ENCODE measurements around the gene PRKN. TPM values are rescaled to one million over a fixed set of nuclear protein-coding genes. Genes with fewer than 3 reads are reported as not detected.

Gene PRKN
- total and polyA plus RNA-seq, 2 donors (not counting 1 experiment from before 2014, with no cell fraction given) = 0.43 to 4.6 TPM

DNA sequence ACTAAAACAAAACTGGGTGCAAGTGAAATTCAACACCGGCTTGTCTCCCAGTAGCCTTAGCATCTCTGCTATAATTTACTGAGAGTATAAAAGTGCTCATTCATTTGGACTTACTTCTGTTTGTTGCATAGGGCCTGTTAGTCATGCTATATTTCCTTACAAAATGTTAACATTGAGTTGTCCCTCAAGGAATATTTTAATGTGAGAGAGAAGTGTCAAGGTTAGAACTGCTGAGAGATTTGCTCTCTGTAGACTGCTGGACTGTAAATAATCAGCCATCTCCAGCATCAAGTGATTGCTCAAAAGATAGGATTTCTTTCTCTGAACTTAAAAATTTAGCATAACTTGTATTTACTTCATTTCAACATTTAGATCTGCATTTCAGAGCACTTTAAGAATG is 1125.2 kb downstream of the PRKN start:
- Histone ChIP-seq H3K9ac (ENCODE audit: insufficient read depth, low read length) (no peak overlapping the region), H3K4me2 (ENCODE audit: extremely low read depth, insufficient read depth, low read length) (no peak overlapping the region), H2AFZ (ENCODE audit: low read length) (no peak overlapping the region), H3K27me3 (ENCODE audit: control insufficient read depth, insufficient read depth, low read length) (no peaks in the 10 kb centered on the region), H3K36me3 (ENCODE audit: control insufficient read depth, insufficient read depth, low read length) (no peaks in the 10 kb centered on the region), H4K20me1 (ENCODE audit: control insufficient read depth, extremely low read depth, insufficient read depth, low read length) (no peaks in the 10 kb centered on the region), H3K4me1 (ENCODE audit: control insufficient read depth, extremely low read depth, insufficient read depth, low read length) (no peaks in the 10 kb centered on the region), H3K27ac (ENCODE audit: insufficient read depth, low read length) (no peak overlapping the region), H3K79me2 (ENCODE audit: control insufficient read depth, insufficient read depth, low read length) (no peaks in the 10 kb centered on the region), H3K4me3 (replicated peaks in 1 of 4; ENCODE audit: control extremely low read depth in 1 of 4, insufficient read depth in 1 of 4, low read depth in 3 of 4, low read length in 4 of 4) (no peak overlapping the region), H3K9me3 (ENCODE audit: control insufficient read depth, insufficient read depth, low read depth, low read length) (no peaks in the 10 kb centered on the region)
- TF ChIP-seq, protein P1, sequence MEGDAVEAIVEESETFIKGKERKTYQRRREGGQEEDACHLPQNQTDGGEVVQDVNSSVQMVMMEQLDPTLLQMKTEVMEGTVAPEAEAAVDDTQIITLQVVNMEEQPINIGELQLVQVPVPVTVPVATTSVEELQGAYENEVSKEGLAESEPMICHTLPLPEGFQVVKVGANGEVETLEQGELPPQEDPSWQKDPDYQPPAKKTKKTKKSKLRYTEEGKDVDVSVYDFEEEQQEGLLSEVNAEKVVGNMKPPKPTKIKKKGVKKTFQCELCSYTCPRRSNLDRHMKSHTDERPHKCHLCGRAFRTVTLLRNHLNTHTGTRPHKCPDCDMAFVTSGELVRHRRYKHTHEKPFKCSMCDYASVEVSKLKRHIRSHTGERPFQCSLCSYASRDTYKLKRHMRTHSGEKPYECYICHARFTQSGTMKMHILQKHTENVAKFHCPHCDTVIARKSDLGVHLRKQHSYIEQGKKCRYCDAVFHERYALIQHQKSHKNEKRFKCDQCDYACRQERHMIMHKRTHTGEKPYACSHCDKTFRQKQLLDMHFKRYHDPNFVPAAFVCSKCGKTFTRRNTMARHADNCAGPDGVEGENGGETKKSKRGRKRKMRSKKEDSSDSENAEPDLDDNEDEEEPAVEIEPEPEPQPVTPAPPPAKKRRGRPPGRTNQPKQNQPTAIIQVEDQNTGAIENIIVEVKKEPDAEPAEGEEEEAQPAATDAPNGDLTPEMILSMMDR (conservative IDR thresholded peaks at IDR 0.05 in 1 of 2, IDR thresholded peaks at IDR 0.05 in 1 of 2; ENCODE audit: low read depth in 1 of 2, low read length in 2 of 2) = no peak
- TF ChIP-seq EZH2 (IDR thresholded peaks at IDR 0.05; ENCODE audit: low read length, missing control alignments) = no peak
- DNase-seq (ENCODE audit: low read depth in 2 of 2) = no peak

DNA sequence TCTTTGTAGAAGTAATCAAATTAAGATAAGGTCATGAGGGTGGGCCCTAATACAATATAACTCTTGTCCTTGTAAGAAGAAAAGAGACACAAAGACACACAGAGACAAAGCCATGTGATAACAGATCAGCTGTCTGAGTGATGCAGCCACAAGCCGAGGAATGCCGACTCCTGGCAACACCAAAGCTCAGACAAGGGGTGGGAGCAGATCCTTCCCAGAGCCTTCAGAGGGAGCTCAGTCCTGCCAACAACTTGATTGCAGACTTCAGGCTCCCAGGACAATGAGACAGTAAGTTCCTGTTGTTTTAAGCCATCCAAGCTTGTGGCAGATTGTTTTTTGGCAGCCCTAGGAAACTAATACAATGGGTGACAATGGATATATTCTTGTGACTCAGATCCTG is 1128.7 kb downstream of the PRKN start:
- no peak overlapping the region for H3K27ac ChIP-seq (ENCODE audit: insufficient read depth, low read length)
- H3K4me2 ChIP-seq (ENCODE audit: extremely low read depth, insufficient read depth, low read length) = no peak overlapping the region
- no peak overlapping the region for H3K9ac ChIP-seq (ENCODE audit: insufficient read depth, low read length)
- H3K27me3 ChIP-seq (ENCODE audit: control insufficient read depth, insufficient read depth, low read length) = no peaks in the 10 kb centered on the region
- H3K9me3 ChIP-seq (ENCODE audit: control insufficient read depth, insufficient read depth, low read depth, low read length) = no peaks in the 10 kb centered on the region
- no peak for DNase-seq (ENCODE audit: low read depth in 2 of 2)
- no peak overlapping the region for H2AFZ ChIP-seq (ENCODE audit: low read length)
- no peak for TF ChIP-seq EZH2 (IDR thresholded peaks at IDR 0.05; ENCODE audit: low read length, missing control alignments)
- TF ChIP-seq, protein P1 (conservative IDR thresholded peaks at IDR 0.05 in 1 of 2, IDR thresholded peaks at IDR 0.05 in 1 of 2; ENCODE audit: low read depth in 1 of 2, low read length in 2 of 2) = no peak
- H4K20me1 ChIP-seq (ENCODE audit: control insufficient read depth, extremely low read depth, insufficient read depth, low read length) = no peaks in the 10 kb centered on the region
- no peak overlapping the region for H3K4me3 ChIP-seq (replicated peaks in 1 of 4; ENCODE audit: control extremely low read depth in 1 of 4, insufficient read depth in 1 of 4, low read depth in 3 of 4, low read length in 4 of 4)
- no peaks in the 10 kb centered on the region for H3K4me1 ChIP-seq (ENCODE audit: control insufficient read depth, extremely low read depth, insufficient read depth, low read length)
- no peaks in the 10 kb centered on the region for H3K36me3 ChIP-seq (ENCODE audit: control insufficient read depth, insufficient read depth, low read length)
- H3K79me2 ChIP-seq (ENCODE audit: control insufficient read depth, insufficient read depth, low read length) = no peaks in the 10 kb centered on the region

DNA sequence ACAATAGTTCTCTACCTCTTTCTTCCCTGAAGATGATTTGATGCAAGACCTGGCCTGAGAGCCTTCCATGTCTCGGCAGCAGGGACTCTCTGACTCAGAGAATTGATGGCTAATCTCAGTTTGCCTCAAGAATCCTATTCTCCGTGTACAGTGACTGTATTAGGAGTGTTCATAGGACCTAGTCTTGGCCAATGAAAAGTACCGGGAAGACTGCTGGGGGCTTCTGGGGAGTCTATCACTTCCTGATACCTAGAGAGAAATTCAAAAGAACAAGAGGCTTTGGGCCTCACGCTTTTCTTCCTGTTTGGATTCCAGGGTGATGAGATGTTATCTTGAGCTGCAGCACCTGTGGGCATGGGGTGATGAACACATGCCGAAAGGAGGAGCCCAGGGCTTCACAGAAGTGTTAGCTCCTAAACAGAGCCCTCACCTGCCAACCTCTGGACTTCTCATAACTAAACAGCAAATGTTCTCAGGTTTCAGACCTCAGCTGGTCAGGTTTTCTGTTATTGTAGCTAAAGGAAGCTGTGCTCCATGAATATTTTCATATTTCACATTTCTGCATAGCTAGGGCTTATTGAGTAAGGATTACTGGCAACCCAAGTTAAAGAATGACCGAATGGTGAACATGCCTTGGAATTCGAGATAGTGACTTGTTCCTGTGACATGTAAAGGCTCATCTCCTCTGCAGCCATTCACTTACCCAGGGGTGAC is 1130.6 kb downstream of the PRKN start:
- Histone ChIP-seq H3K9me3 (ENCODE audit: control insufficient read depth, insufficient read depth, low read depth, low read length) (no peaks in the 10 kb centered on the region), H3K36me3 (ENCODE audit: control insufficient read depth, insufficient read depth, low read length) (no peaks in the 10 kb centered on the region), H3K79me2 (ENCODE audit: control insufficient read depth, insufficient read depth, low read length) (no peaks in the 10 kb centered on the region), H3K9ac (ENCODE audit: insufficient read depth, low read length) (no peak overlapping the region), H3K4me3 (replicated peaks in 1 of 4; ENCODE audit: control extremely low read depth in 1 of 4, insufficient read depth in 1 of 4, low read depth in 3 of 4, low read length in 4 of 4) (no peak overlapping the region), H4K20me1 (ENCODE audit: control insufficient read depth, extremely low read depth, insufficient read depth, low read length) (no peaks in the 10 kb centered on the region), H2AFZ (ENCODE audit: low read length) (no peak overlapping the region), H3K27ac (ENCODE audit: insufficient read depth, low read length) (no peak overlapping the region), H3K27me3 (ENCODE audit: control insufficient read depth, insufficient read depth, low read length) (no peaks in the 10 kb centered on the region), H3K4me1 (ENCODE audit: control insufficient read depth, extremely low read depth, insufficient read depth, low read length) (no peaks in the 10 kb centered on the region), H3K4me2 (ENCODE audit: extremely low read depth, insufficient read depth, low read length) (no peak overlapping the region)
- no peak for DNase-seq (ENCODE audit: low read depth in 2 of 2)
- no peak for TF ChIP-seq EZH2 (IDR thresholded peaks at IDR 0.05; ENCODE audit: low read length, missing control alignments)
- TF ChIP-seq, protein P1 (conservative IDR thresholded peaks at IDR 0.05 in 1 of 2, IDR thresholded peaks at IDR 0.05 in 1 of 2; ENCODE audit: low read depth in 1 of 2, low read length in 2 of 2) = no peak

Data from fibroblast of lung (primary cell).